Adrenal gland (tissue), 12 donors: ENCODE results near the gene IGF2R. TPM values are rescaled to one million over a fixed set of nuclear protein-coding genes. Genes with fewer than 3 reads are reported as not detected.
"Not testable (repeated sequence)": the region's sequence is repeated elsewhere in the genome, so short reads cannot be mapped to it uniquely, and the experiment has no call there.

Experiments
- DNase-seq, 7 donors: peaks; one replicate each; pipeline ENCODE4 v3.0.0-alpha.2; 2019 to 2020
- H3K27ac ChIP-seq, 5 donors: fragments of 200-600 bp; sonication (generic) in 4 of 5; 1 replicate in 3 of 5; 2 replicates in 2 of 5; pipeline versions ENCODE4 v1.5.1 to v1.8.0; 2016 to 2020; ENCODE audit warnings: mild to moderate bottlenecking in 1 of 5
- H3K27me3 ChIP-seq: fragments of 200-600 bp; 2 replicates; pipeline ENCODE4 v1.8.0; 2021
- H3K36me3 ChIP-seq, 2 donors: fragments of 200-600 bp; replicated peaks in 1 of 2; 1 replicate in 1 of 2; 2 replicates in 1 of 2; pipeline versions ENCODE4 v1.5.1 to v1.8.0; 2018 to 2022
- H3K4me1 ChIP-seq, 2 donors: fragments of 200-600 bp; replicated peaks in 1 of 2; 1 replicate in 1 of 2; 2 replicates in 1 of 2; pipeline versions ENCODE4 v1.5.1 to v1.8.0; 2018 to 2021
- H3K4me3 ChIP-seq, 4 donors: fragments of 200-600 bp; sonication (generic) in 3 of 4; one replicate each; pipeline ENCODE4 v1.5.1; 2016 to 2018
- H3K9me3 ChIP-seq, 3 donors: fragments of 200-600 bp; sonication (generic) in 1 of 3; replicated peaks in 1 of 3; 1 replicate in 2 of 3; 2 replicates in 1 of 3; pipeline versions ENCODE4 v1.5.1 to v1.8.0; 2016 to 2021
- POLR2A ChIP-seq, 2 donors: fragments of 450-650 bp; IDR thresholded peaks; one replicate each; pipeline ENCODE4 v1.6.1; 2017; ENCODE audit warnings: antibody characterized with exemption in 2 of 2, mild to moderate bottlenecking in 2 of 2, moderate library complexity in 1 of 2
- WGBS, 4 donors: extraction: QIAGEN DNeasy Blood & Tissue Kit in 2 of 4; methylation state at CpG; one replicate each; pipeline versions ENCODE4 v1.1.5 to v1.1.7; 2013 to 2017; 5-methylcytosine and 5-hydroxymethylcytosine counted together
- intact Hi-C, 2 donors: fragments of 100-400 bp; cut with DNase I; formaldehyde crosslinking; loops; one replicate each; pipeline versions ENCODE4 v1.14.1 to v1.15.0; 2022 to 2023
- polyA plus RNA-seq, 3 donors: library from polyadenylated mRNA; stranded (reverse); fragments of 200-250 nt in 2 of 3; fragments of 350-450 nt in 1 of 3; fragmentation: Illumina TruSeq in 1 of 3; extraction: RNeasy Lipid Tissue Mini Kit (QIAGEN cat#74804) in 1 of 3; gene quantifications; one replicate each; pipeline ENCODE4 v1.2.3, GENCODE V29; 2013 to 2014
- total RNA-seq, 9 donors: library from RNA; depleted of rRNA in 4 of 9; stranded (reverse); fragments of >200 nt in 4 of 9; fragments of 120-200 nt in 1 of 9; fragmentation: NEBNext Ultra II Directional in 1 of 9; extraction: Animal tissue kit (Norgen Biotek cat#: 25700) in 1 of 9; gene quantifications; one replicate each; pipeline versions ENCODE4 v1.1.0 to v1.2.4, GENCODE V29; 2013 to 2023
- TF ChIP-seq, protein P1 (sequence below), 6 experiments: fragments of 450-650 bp in 4 of 6; fragments of 200-600 bp in 2 of 6; sonication (generic) in 1 of 6; IDR thresholded peaks; 1 replicate in 5 of 6; 2 replicates in 1 of 6; pipeline versions ENCODE4 v1.5.1 to v1.8.0; 2016 to 2021; ENCODE audit warnings: antibody characterized with exemption in 6 of 6, mild to moderate bottlenecking in 2 of 6, moderate library complexity in 1 of 6
- donor health status: healthy with polysubstance abuse.
- donor health status: Bipolar disorder and iron deficiency.
- donor health status: DM: yes; HTN: yes; CAD: no.
- donor health status: DM: no; HTN: no; CAD: no.
- donor health status: DM: no; HTN: no; CAD: no.
- donor health status: DM: yes; HTN: yes; CAD: no.

IGF2R gene
- total and polyA plus RNA-seq, 12 donors = 17.1 to 154 (median 89.8) TPM

DNA sequence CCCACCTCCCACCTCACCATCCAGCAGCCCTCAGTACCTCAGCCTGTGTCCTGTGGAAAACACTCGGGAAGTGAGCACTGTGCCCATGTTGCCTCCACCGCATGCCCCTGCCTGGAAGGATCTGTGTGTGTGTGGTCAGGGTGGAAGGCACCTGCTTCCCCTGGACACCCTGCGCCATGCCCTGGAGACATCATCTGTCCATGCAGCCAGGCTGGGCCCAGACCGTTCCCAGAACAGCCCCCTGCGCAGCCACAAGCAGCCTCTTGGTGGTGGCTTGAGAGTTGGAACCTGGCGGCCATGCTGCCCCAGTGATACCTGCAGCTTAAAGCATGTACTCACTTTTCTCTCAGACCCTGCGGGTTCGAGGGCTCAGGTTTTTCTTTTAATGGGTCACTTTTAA lies 117.9 kb downstream of the IGF2R start:
- Histone ChIP-seq H3K36me3 (peaks cover 0 to 96% of the 10 kb centered on the region in 2 donors), H3K27ac (no peak overlapping the region), H3K4me1 (peaks cover 0 to 4% of the 10 kb centered on the region in 2 donors), H3K4me3 (no peak overlapping the region), H3K27me3 (no peaks in the 10 kb centered on the region), H3K9me3 (no peaks in the 10 kb centered on the region)
- TF ChIP-seq, protein P1, sequence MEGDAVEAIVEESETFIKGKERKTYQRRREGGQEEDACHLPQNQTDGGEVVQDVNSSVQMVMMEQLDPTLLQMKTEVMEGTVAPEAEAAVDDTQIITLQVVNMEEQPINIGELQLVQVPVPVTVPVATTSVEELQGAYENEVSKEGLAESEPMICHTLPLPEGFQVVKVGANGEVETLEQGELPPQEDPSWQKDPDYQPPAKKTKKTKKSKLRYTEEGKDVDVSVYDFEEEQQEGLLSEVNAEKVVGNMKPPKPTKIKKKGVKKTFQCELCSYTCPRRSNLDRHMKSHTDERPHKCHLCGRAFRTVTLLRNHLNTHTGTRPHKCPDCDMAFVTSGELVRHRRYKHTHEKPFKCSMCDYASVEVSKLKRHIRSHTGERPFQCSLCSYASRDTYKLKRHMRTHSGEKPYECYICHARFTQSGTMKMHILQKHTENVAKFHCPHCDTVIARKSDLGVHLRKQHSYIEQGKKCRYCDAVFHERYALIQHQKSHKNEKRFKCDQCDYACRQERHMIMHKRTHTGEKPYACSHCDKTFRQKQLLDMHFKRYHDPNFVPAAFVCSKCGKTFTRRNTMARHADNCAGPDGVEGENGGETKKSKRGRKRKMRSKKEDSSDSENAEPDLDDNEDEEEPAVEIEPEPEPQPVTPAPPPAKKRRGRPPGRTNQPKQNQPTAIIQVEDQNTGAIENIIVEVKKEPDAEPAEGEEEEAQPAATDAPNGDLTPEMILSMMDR (IDR thresholded peaks at IDR 0.05) = no peak
- no peak for TF ChIP-seq POLR2A (IDR thresholded peaks at IDR 0.05)
- no peak for DNase-seq
- intact Hi-C loops = loop anchor here in 1 of 2 donors (10.0 kb wide), 1 partner anchor 368 kb away; no protein-coding TSS in a partner anchor
- 86 to 94% (median 90%) methylated on average over 5 to 8 of the region's 8 CpGs for WGBS, 4 donors

DNA sequence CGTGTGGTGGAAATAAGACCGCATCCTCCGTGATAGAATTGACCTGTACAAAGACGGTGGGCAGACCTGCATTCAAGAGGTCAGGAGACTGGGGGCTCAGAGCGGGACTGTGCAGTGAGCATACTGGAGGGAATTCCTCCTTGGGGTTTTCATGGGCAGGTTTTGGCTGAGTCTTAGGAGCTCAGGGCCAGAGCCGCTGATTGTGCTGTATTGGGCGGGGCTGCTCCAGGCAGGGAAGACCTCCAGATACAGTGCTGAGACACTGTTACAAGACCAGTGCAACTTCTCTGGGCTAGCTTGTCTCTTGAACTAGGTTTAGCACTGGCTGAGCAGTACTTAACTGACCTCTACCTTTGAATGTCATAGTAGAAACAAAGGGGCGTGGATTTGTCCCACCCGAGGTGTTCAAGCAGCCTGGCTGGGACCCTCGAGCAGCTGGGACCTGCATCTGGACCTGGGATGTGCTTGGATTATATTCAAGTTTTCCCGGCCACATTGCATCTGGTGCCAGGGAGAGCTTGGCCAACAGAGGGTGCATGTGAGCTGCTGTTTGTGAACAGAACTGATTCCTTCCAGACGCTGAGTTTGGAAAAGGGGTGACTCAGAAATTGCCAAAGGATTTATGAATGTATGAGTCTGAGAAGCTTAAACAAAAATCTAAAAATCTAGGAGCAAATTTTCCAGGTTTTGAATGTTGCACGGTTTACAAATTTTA lies 119.3 kb downstream of the IGF2R start:
- Histone ChIP-seq H3K27ac (no peak overlapping the region), H3K4me1 (peaks cover 0 to 4% of the 10 kb centered on the region in 2 donors), H3K4me3 (no peak overlapping the region), H3K36me3 (peaks cover 0 to 96% of the 10 kb centered on the region in 2 donors), H3K27me3 (no peaks in the 10 kb centered on the region), H3K9me3 (no peaks in the 10 kb centered on the region)
- DNase-seq = peak; percentile 69 to 90 (median 80)
- TF ChIP-seq POLR2A (IDR thresholded peaks at IDR 0.05) = no peak
- TF ChIP-seq, protein P1 (IDR thresholded peaks at IDR 0.05) = peak; percentile 51 to 82 (median 70)
- intact Hi-C loops = loop anchor here in 1 of 2 donors (10.0 kb wide), 1 partner anchor 367 kb away; no protein-coding TSS in a partner anchor
- 49 to 55% (median 52%) methylated on average over 9 to 13 of the region's 13 CpGs for WGBS, 4 donors

DNA sequence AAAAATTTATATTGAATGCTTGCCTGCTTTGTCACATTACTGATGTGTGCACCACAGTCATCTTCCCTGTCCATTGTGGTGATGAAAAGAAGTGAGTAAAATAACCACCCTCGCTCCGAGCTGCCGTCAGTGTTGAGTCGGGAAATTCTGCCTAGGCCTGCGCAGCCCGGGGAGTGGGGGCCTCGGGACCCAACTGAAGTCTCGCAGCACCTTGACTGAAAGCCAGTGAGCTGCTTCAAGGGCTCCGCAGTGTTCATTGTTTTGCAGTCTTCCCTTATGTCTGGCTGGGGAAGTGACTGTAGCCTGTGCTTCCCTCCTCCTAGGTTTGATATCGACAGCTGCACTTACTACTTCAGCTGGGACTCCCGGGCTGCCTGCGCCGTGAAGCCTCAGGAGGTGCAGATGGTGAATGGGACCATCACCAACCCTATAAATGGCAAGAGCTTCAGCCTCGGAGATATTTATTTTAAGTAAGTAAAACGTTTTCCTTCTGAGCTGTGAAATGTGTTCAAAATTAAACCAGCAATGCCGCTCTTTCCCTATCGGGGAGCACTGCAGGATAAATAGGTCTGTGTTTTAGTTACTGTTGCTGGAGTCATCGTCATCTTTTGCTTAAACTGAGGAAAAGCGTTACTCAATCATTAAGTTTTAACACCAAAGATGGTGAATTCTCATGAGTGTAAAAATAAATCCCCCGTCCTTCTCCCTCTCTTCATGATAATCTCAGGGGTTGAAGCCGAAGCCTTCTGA lies 120.1 kb downstream of the IGF2R start:
- WGBS, 4 donors = 85 to 88% (median 87%) methylated on average over 17 to 21 of the region's 21 CpGs
- Histone ChIP-seq H3K27me3 (no peaks in the 10 kb centered on the region), H3K9me3 (no peaks in the 10 kb centered on the region), H3K4me1 (peaks cover 0 to 4% of the 10 kb centered on the region in 2 donors), H3K4me3 (no peak overlapping the region), H3K27ac (no peak overlapping the region), H3K36me3 (peaks cover 0 to 97% of the 10 kb centered on the region in 2 donors)
- DNase-seq = no peak
- TF ChIP-seq, protein P1 (IDR thresholded peaks at IDR 0.05) = no peak
- no peak for TF ChIP-seq POLR2A (IDR thresholded peaks at IDR 0.05)
- intact Hi-C loops = loop anchor here in 1 of 2 donors (10.0 kb wide), 1 partner anchor 366 kb away; no protein-coding TSS in a partner anchor

DNA sequence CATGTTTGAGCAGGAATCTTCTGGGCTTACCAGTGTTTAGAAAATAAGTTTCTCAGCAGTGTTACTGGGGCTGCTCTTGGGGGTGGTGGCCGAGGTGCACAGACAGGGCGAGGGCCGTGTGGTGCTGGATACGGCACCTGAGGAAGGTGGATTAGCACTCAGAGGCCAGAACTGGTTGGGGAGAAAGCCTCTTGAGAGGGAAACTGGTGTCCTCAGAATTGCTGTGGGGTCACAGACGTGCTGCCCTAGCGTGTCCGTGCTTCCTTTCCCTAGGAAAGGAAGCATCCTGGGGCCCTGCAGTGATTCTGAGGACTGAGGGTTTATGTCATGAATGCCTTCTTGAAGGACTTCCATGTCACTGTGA lies 120.6 kb downstream of the IGF2R start:
- no peaks in the 10 kb centered on the region for H3K27me3 ChIP-seq
- no peaks in the 10 kb centered on the region for H3K9me3 ChIP-seq
- no peak overlapping the region for H3K4me3 ChIP-seq
- peaks cover 0 to 4% of the 10 kb centered on the region in 2 donors for H3K4me1 ChIP-seq
- H3K27ac ChIP-seq = no peak overlapping the region
- no peak for DNase-seq
- intact Hi-C loops = loop anchor here in 1 of 2 donors (10.0 kb wide), 1 partner anchor 365 kb away; no protein-coding TSS in a partner anchor
- no peak for TF ChIP-seq POLR2A (IDR thresholded peaks at IDR 0.05)
- TF ChIP-seq, protein P1 (IDR thresholded peaks at IDR 0.05) = no peak
- peaks cover 0 to 96% of the 10 kb centered on the region in 2 donors for H3K36me3 ChIP-seq
- 92 to 97% (median 94%) methylated on average over 5 to 7 of the region's 7 CpGs for WGBS, 4 donors

DNA sequence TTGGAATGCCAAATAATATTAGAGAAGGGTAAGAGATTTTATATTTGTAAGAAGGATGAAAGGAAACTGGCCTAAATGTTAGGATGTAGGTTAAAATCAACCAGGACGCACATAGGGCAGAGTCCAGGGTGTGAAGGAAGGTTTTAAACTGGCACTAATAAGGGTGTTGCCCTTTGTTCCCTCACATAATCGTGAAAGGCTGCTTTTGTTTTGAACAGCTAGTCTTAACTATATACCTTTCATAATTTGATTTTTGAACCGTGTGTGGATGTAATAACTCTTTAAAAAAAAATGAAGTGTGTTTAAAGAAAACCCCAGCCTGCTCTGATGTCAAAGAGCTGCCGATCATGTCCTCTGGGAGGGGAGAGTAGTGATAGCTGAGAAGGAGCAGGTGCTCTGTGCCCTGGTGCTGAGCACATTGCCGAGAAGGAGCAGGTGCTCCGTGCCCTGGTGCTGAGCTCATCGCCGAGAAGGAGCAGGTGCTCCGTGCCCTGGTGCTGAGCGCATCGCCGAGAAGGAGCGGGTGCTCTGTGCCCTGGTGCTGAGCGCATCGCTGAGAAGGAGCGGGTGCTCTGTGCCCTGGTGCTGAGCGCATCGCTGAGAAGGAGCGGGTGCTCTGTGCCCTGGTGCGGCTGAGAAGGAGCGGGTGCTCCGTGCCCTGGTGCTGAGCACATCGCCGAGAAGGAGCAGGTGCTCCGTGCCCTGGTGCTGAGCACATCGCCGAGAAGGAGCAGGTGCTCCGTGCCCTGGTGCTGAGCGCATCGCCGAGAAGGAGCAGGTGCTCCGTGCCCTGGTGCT lies 121.8 kb downstream of the IGF2R start:
- H3K27me3 ChIP-seq, H3K4me3 ChIP-seq, H3K4me1 ChIP-seq, intact Hi-C loops, DNase-seq, H3K9me3 ChIP-seq, H3K27ac ChIP-seq: not testable (repeated sequence)
- WGBS, 4 donors = 86 to 96% (median 94%) methylated on average over 13 to 31 of the region's 32 CpGs
- peaks cover 0 to 84% of the 10 kb centered on the region in 2 donors for H3K36me3 ChIP-seq

DNA sequence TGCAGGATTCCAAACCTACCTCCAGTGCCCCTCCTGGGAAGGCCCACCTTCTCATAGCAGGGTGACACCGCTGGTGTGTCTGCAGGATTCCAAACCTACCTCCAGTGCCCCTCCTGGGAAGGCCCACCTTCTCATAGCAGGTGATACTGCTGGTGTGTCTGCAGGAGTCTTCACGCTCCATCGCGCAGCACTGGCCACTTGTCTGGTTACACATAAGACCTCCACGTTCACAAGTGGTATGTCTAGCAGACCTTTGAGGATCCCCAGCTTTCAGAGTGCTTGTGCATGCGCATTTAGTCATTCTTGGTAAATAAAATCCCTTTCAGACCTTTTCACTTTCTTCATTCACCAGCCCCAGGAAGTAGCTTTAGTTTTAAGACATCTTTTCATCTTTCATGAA lies 123.3 kb downstream of the IGF2R start:
- H3K27ac ChIP-seq, DNase-seq, H3K4me3 ChIP-seq, H3K9me3 ChIP-seq, intact Hi-C loops, H3K27me3 ChIP-seq, H3K4me1 ChIP-seq: not testable (repeated sequence)
- H3K36me3 ChIP-seq = peaks cover 0 to 84% of the 10 kb centered on the region in 2 donors
- WGBS, 4 donors = 87 to 96% (median 93%) methylated on average over 5 to 6 of the region's 6 CpGs
